Stomach (tissue), 9 donors: ENCODE results near the gene EPHX1. TPM values are rescaled to one million over a fixed set of nuclear protein-coding genes. Genes with fewer than 3 reads are reported as not detected.

Experiments
- DNase-seq, 2 donors: peaks; one replicate each; pipeline versions ENCODE4 v3.0.0 to v3.0.0-alpha.2; 2013 to 2019
- H3K27ac ChIP-seq, 5 donors: fragments of 200-600 bp in 4 of 5; sonication (generic) in 4 of 5; one replicate each; pipeline ENCODE4 v1.5.1; 2013 to 2019; ENCODE audit warnings: mild to moderate bottlenecking in 1 of 5, moderate library complexity in 1 of 5
- H3K27me3 ChIP-seq, 3 donors: fragments of 200-600 bp; sonication (generic); one replicate each; pipeline ENCODE4 v1.5.1; 2017 to 2019; ENCODE audit warnings: mixed run types in 1 of 3
- H3K36me3 ChIP-seq, 4 donors: fragments of 200-600 bp; sonication (generic); 1 replicate in 3 of 4; 2 replicates in 1 of 4; pipeline ENCODE4 v1.5.1; 2016 to 2019
- H3K4me1 ChIP-seq, 4 donors: fragments of 200-600 bp; sonication (generic); one replicate each; pipeline ENCODE4 v1.5.1; 2016 to 2019
- H3K4me3 ChIP-seq, 4 donors: fragments of 200-600 bp; sonication (generic) in 3 of 4; one replicate each; pipeline ENCODE4 v1.5.1; 2016 to 2019; ENCODE audit warnings: mild to moderate bottlenecking in 1 of 4
- H3K9me3 ChIP-seq, 4 donors: fragments of 200-600 bp; sonication (generic); one replicate each; pipeline ENCODE4 v1.5.1; 2016 to 2019
- EP300 ChIP-seq: sonication (generic); formaldehyde crosslinking; IDR thresholded peaks from one replicate; pipeline ENCODE4 v1.6.1; 2017; ENCODE audit warnings: antibody characterized with exemption
- POLR2A ChIP-seq, 4 donors: fragments of 450-650 bp; IDR thresholded peaks; one replicate each; pipeline ENCODE4 v1.6.1; 2016; ENCODE audit warnings: antibody characterized with exemption in 4 of 4, control low read depth in 2 of 4, mild to moderate bottlenecking in 1 of 4, moderate library complexity in 1 of 4
- POLR2AphosphoS5 ChIP-seq, 3 donors: sonication (generic); formaldehyde crosslinking; IDR thresholded peaks; one replicate each; pipeline ENCODE4 v1.6.1; 2016; ENCODE audit warnings: antibody characterized with exemption in 3 of 3
- WGBS, 5 donors: extraction: QIAGEN DNeasy Blood & Tissue Kit in 3 of 5; methylation state at CpG; one replicate each; pipeline versions ENCODE4 v1.1.5 to v1.1.7; 2013 to 2018; 5-methylcytosine and 5-hydroxymethylcytosine counted together
- intact Hi-C: fragments of 100-400 bp; cut with DNase I; formaldehyde crosslinking; loops from one replicate; pipeline ENCODE4 v1.15.1; 2023; ENCODE audit warnings: low total_unique reads
- polyA plus RNA-seq, 3 donors: library from polyadenylated mRNA; stranded (reverse); fragments of 200-250 nt; gene quantifications; one replicate each; pipeline ENCODE4 v1.2.3, GENCODE V29; 2013
- total RNA-seq, 5 donors: library from RNA; depleted of rRNA; stranded (reverse); fragments of >200 nt; gene quantifications; one replicate each; pipeline versions ENCODE4 v1.1.0 to v1.2.3, GENCODE V29; 2014 to 2016
- TF ChIP-seq, protein P1 (sequence below), 7 experiments: fragments of 450-650 bp in 4 of 7; fragments of 200-600 bp in 3 of 7; sonication (generic) in 3 of 7; IDR thresholded peaks; one replicate each; pipeline ENCODE4 v1.5.1; 2016 to 2019; ENCODE audit warnings: antibody characterized with exemption in 7 of 7, control low read depth in 2 of 7, mild to moderate bottlenecking in 1 of 7
- donor health status: healthy with polysubstance abuse.
- donor health status: Bipolar disorder and iron deficiency.
- donor health status: healthy.

The EPHX1 gene
- total and polyA plus RNA-seq, 8 donors = 13.0 to 94.6 (median 40.5) TPM

DNA sequence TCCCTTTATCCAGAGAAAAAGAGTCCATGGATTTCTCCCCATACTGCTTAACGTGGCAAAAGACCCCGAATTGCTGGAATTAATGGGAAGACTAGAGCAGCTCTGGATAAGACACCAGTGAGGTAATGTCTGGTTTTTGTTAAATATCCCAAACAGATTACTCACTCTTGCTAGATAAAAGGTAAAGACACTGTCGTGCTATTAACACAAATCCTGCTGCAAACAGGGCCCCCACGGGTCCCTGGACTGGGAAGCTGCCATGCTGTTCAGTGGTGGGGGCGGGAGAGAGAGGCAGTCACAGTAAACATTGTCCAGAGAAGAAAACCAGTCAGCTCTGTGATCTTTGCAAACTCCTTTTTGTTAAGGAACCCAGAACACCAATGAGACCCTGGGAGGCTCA is 47.5 kb upstream of the EPHX1 start:
- peak; percentile 9 to 57 for DNase-seq
- intact Hi-C loops = loop anchor here (10.0 kb wide), 1 partner anchor 208 kb away; no protein-coding TSS in a partner anchor
- H3K36me3 ChIP-seq = no peaks in the 10 kb centered on the region
- H3K27me3 ChIP-seq = no peaks in the 10 kb centered on the region
- no peaks in the 10 kb centered on the region for H3K9me3 ChIP-seq
- TF ChIP-seq POLR2AphosphoS5 (IDR thresholded peaks at IDR 0.05) = no peak
- TF ChIP-seq POLR2A (IDR thresholded peaks at IDR 0.05) = no peak
- no peak for TF ChIP-seq EP300
- TF ChIP-seq, protein P1, sequence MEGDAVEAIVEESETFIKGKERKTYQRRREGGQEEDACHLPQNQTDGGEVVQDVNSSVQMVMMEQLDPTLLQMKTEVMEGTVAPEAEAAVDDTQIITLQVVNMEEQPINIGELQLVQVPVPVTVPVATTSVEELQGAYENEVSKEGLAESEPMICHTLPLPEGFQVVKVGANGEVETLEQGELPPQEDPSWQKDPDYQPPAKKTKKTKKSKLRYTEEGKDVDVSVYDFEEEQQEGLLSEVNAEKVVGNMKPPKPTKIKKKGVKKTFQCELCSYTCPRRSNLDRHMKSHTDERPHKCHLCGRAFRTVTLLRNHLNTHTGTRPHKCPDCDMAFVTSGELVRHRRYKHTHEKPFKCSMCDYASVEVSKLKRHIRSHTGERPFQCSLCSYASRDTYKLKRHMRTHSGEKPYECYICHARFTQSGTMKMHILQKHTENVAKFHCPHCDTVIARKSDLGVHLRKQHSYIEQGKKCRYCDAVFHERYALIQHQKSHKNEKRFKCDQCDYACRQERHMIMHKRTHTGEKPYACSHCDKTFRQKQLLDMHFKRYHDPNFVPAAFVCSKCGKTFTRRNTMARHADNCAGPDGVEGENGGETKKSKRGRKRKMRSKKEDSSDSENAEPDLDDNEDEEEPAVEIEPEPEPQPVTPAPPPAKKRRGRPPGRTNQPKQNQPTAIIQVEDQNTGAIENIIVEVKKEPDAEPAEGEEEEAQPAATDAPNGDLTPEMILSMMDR (IDR thresholded peaks at IDR 0.05) = no peak
- peak overlapping the region in 2 of 5 donors; percentile 59 to 68 for H3K27ac ChIP-seq
- no peak overlapping the region for H3K4me3 ChIP-seq
- peaks cover 21 to 47% (median 34%) of the 10 kb centered on the region in 4 donors for H3K4me1 ChIP-seq
- WGBS, 5 donors = 53 to 64% (median 61%) methylated on average over 5 of the region's 5 CpGs

DNA sequence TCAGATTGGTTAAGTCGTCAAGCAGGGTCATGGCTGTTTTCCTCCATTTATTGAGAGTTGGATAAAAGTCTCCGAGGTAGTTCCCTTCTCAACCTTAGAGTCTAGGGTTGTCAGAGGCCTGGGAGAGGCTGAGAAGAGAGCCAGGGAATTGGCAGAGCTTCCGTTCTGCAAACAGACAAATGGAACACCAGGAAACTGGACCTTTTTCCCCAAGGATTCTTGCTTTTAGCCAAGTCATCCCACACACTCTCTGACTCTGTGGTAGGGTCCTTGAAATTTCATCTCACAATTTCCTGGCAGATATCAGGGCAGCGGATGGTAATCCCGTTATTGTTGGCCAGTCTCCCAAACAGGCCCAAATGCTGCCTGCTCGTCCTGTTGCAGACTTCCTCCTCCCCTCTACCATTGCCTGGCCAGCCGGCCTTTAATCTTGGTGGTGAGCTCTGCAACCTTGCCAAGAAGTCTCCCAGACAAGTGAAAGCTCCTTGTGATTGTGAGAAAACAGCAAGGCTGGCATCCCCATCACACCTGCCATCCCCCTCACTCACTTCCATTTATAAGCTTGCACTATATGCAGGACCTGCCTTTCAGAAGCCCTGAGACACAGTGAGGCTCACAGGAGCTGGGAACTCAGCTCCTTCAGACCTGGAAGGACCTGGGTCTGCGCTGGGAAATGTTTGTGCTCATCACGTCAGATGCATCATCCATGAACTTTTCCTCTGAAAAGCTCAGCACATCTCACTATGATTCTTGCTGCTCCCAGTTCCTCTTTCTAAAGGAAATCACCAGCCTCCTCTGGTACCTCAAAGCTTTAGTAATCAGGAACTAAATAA is 46.0 kb upstream of the EPHX1 start:
- no peak for TF ChIP-seq EP300
- TF ChIP-seq, protein P1 (IDR thresholded peaks at IDR 0.05) = no peak
- TF ChIP-seq POLR2A (IDR thresholded peaks at IDR 0.05) = no peak
- no peak for TF ChIP-seq POLR2AphosphoS5 (IDR thresholded peaks at IDR 0.05)
- no peaks in the 10 kb centered on the region for H3K36me3 ChIP-seq
- no peak overlapping the region for H3K4me3 ChIP-seq
- H3K4me1 ChIP-seq = peaks cover 29 to 62% (median 46%) of the 10 kb centered on the region in 4 donors
- no peaks in the 10 kb centered on the region for H3K27me3 ChIP-seq
- peak overlapping the region in 4 of 5 donors; percentile 14 to 71 (median 64) for H3K27ac ChIP-seq
- intact Hi-C loops = loop anchor here (10.0 kb wide), 1 partner anchor 209 kb away; no protein-coding TSS in a partner anchor
- no peaks in the 10 kb centered on the region for H3K9me3 ChIP-seq
- peak; percentile 29 to 55 for DNase-seq
- 25 to 43% (median 29%) methylated on average over 9 of the region's 9 CpGs for WGBS, 5 donors

DNA sequence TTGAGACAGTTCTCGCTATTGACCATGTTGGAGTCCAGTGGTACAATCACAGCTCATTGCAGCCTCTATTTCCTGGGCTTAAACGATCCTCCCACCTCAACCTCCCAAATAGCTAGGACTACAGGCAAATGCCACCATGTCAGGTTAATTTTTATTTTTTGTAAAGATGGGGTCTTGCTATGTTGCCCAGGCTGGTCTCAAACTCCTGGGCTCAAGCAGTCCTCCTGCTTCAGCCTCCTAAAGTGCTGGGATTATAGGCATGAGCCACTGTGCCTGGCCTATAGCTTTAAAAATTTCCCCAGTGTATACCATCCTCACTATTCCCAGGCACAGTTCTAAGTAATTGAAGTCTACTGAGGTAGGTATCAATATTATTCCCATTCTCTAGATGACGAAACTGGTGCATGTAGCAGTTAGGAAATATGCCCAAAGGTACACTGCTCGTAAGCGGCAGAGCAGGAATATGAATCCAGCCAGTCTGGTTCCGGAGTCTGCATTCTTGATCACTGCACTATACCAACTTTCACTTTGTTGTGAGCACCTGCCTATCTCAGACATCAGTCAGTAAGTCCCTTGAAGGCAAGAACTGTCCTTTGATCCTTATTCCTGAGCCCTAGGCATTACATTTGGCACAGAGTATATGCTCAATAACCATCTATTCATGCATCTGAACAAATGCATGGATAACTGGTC is 43.8 kb upstream of the EPHX1 start:
- intact Hi-C loops = loop anchor here (10.0 kb wide), 1 partner anchor 211 kb away; no protein-coding TSS in a partner anchor
- Histone ChIP-seq H3K4me1 (peaks cover 29 to 74% (median 52%) of the 10 kb centered on the region in 4 donors), H3K27ac (peak overlapping the region in 2 of 5 donors; percentile 27 to 77), H3K4me3 (no peak overlapping the region), H3K27me3 (no peaks in the 10 kb centered on the region), H3K36me3 (no peaks in the 10 kb centered on the region), H3K9me3 (no peaks in the 10 kb centered on the region)
- 69 to 89% (median 70%) methylated on average over 4 to 6 of the region's 6 CpGs for WGBS, 5 donors
- TF ChIP-seq POLR2AphosphoS5 (IDR thresholded peaks at IDR 0.05) (no peak), EP300 (no peak), POLR2A (IDR thresholded peaks at IDR 0.05) (no peak)
- TF ChIP-seq, protein P1 (IDR thresholded peaks at IDR 0.05) = no peak
- peak in 1 of 2 donors; percentile 30 for DNase-seq

DNA sequence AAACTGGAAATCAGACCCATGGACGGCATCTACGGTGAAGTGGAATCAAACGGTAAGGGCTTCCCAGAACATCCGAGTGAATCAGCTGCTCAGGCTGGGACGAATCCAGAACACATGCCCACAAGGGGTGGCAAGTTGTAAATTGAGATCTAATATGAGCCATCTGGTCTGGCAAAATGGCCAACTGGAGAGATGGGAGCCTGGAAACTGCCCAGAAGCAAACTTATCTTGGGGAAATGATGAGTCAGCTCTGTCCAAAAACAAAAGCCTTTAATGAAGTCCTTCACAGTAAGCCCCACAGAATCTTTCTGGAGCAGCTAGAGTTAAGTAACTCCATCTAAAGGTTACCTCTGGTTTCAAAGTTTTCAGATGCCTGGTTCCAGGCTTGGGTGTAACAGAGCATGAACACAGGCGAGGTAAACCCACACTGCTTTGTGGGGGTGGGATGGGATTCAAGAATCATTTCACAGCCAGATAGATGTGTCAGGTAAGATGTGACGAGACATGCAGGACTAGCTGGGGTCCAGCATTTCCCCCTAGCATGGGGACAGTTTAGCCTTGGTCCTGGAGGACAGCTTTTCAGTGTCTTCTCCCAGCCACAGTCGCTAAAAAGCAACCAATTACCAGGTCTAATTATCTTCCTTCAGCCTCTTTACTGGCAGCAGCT is 42.8 kb upstream of the EPHX1 start:
- no peak overlapping the region for H3K4me3 ChIP-seq
- peak overlapping the region; percentile 27 to 81 (median 54) for H3K27ac ChIP-seq
- no peaks in the 10 kb centered on the region for H3K9me3 ChIP-seq
- H3K36me3 ChIP-seq = no peaks in the 10 kb centered on the region
- 55 to 82% (median 64%) methylated on average over 7 to 8 of the region's 8 CpGs for WGBS, 5 donors
- DNase-seq = peak; percentile 23 to 67
- H3K27me3 ChIP-seq = no peaks in the 10 kb centered on the region
- H3K4me1 ChIP-seq = peaks cover 37 to 84% (median 60%) of the 10 kb centered on the region in 4 donors
- intact Hi-C loops = loop anchor here (10.0 kb wide), 1 partner anchor 212 kb away; no protein-coding TSS in a partner anchor
- TF ChIP-seq, protein P1 (IDR thresholded peaks at IDR 0.05) = no peak
- TF ChIP-seq POLR2A (IDR thresholded peaks at IDR 0.05) = no peak
- peak in 1 of 3 donors; percentile 55 for TF ChIP-seq POLR2AphosphoS5 (IDR thresholded peaks at IDR 0.05)
- no peak for TF ChIP-seq EP300
